GM23248 (cell line): ENCODE measurements around the gene WDFY1. TPM values are rescaled to one million over a fixed set of nuclear protein-coding genes. Genes with fewer than 3 reads are reported as not detected.

Experiments used
- DNase-seq: peaks from one replicate; pipeline ENCODE4 v3.0.0-alpha.2; 2015
- H2AFZ ChIP-seq: fragments of 200-600 bp; sonication (generic); 2 replicates; pipeline ENCODE4 v1.6.1; 2016; ENCODE audit warnings: antibody characterized with exemption
- H3F3A ChIP-seq: fragments of 200-600 bp; sonication (generic); 2 replicates; pipeline ENCODE4 v1.6.1; 2016; ENCODE audit warnings: mild to moderate bottlenecking, antibody characterized with exemption, mixed run types; ENCODE audit not compliant: insufficient read depth
- H3K27ac ChIP-seq: fragments of 200-600 bp; sonication (generic); 2 replicates; pipeline ENCODE4 v1.5.1; 2016; ENCODE audit warnings: mild to moderate bottlenecking
- H3K27me3 ChIP-seq: fragments of 200-600 bp; sonication (generic); replicated peaks from 2 replicates; pipeline ENCODE4 v1.6.1; 2016; ENCODE audit warnings: mild to moderate bottlenecking; ENCODE audit not compliant: insufficient read depth
- H3K36me3 ChIP-seq: fragments of 200-600 bp; sonication (generic); 2 replicates; pipeline ENCODE4 v1.6.1; 2016; ENCODE audit warnings: low read depth, mild to moderate bottlenecking
- H3K4me1 ChIP-seq: fragments of 200-600 bp; sonication (generic); 2 replicates; pipeline ENCODE4 v1.6.1; 2016; ENCODE audit warnings: mild to moderate bottlenecking; ENCODE audit not compliant: insufficient read depth
- H3K4me2 ChIP-seq: fragments of 200-600 bp; sonication (generic); one replicate; pipeline ENCODE4 v1.6.1; 2016; ENCODE audit warnings: mild to moderate bottlenecking; ENCODE audit not compliant: unreplicated experiment
- H3K4me3 ChIP-seq: fragments of 200-600 bp; sonication (generic); 2 replicates; pipeline ENCODE4 v1.5.1; 2016; ENCODE audit warnings: mild to moderate bottlenecking
- H3K79me2 ChIP-seq: fragments of 200-600 bp; sonication (generic); 2 replicates; pipeline ENCODE4 v1.6.1; 2016; ENCODE audit warnings: mild to moderate bottlenecking; ENCODE audit not compliant: insufficient read depth
- H3K9ac ChIP-seq: fragments of 200-600 bp; sonication (generic); 2 replicates; pipeline ENCODE4 v1.6.1; 2016; ENCODE audit warnings: mild to moderate bottlenecking
- H3K9me2 ChIP-seq: fragments of 200-600 bp; sonication (generic); 2 replicates; pipeline ENCODE4 v1.6.1; 2016; ENCODE audit warnings: mixed run types, mild to moderate bottlenecking, moderate library complexity; ENCODE audit not compliant: insufficient read depth
- H3K9me3 ChIP-seq: fragments of 200-600 bp; sonication (generic); one replicate; pipeline ENCODE4 v1.6.1; 2017; ENCODE audit warnings: low read depth
- H4K20me1 ChIP-seq: fragments of 200-600 bp; sonication (generic); 2 replicates; pipeline ENCODE4 v1.6.0; 2016; ENCODE audit not compliant: insufficient read depth
- EZH2 ChIP-seq: fragments of 200-600 bp; sonication (generic); IDR thresholded peaks from 2 replicates; pipeline ENCODE4 v1.6.1; 2018; ENCODE audit warnings: antibody characterized with exemption, mild to moderate bottlenecking; ENCODE audit not compliant: insufficient read depth, poor library complexity, severe bottlenecking
- EZH2phosphoT487 ChIP-seq: fragments of 200-600 bp; sonication (generic); IDR thresholded peaks from 2 replicates; pipeline ENCODE4 v1.6.1; 2018; ENCODE audit warnings: antibody characterized with exemption, moderate library complexity, mild to moderate bottlenecking, low read depth; ENCODE audit not compliant: insufficient read depth
- WGBS, 2 experiments: methylation state at CpG; one replicate each; pipeline ENCODE4 v1.1.6; 2015 to 2017; ENCODE audit warnings: low lambda C conversion rate in 2 of 2, low coverage in 1 of 2; ENCODE audit errors: missing lambda C conversion rate in 2 of 2; 5-methylcytosine and 5-hydroxymethylcytosine counted together
- in situ Hi-C: fragments of 300-500 bp; cut with MboI; formaldehyde crosslinking; loops from 2 replicates; pipeline ENCODE4 v1.15.0; 2020
- polyA plus RNA-seq: library from polyadenylated mRNA; unstranded; fragments of >200 nt; fragmentation: Nextera tagmentation; extraction: Ambion mirVana; gene quantifications from 2 replicates; pipeline ENCODE4 v1.2.1, GENCODE V29; 2016
- total RNA-seq: library from RNA; depleted of rRNA; stranded (reverse); fragments of >200 nt; shearing (Covaris generic); gene quantifications from 2 replicates; pipeline ENCODE4 v1.2.3, GENCODE V29; 2014

Gene WDFY1
- total and polyA plus RNA-seq, 2 experiments from 2014 or later: 65.1 to 81.2 TPM

GRCh38 chr2:223915071-223915470, 30.1 kb downstream of the WDFY1 start:
- no peak overlapping the region for H3K27ac ChIP-seq
- no peak overlapping the region for H2AFZ ChIP-seq
- 85 to 91% methylated on average over 3 of the region's 3 CpGs for WGBS, 2 experiments
- no peaks in the 10 kb centered on the region for H3K9me2 ChIP-seq
- H3K27me3 ChIP-seq: no peaks in the 10 kb centered on the region
- H3F3A ChIP-seq: no peaks in the 10 kb centered on the region
- H3K4me3 ChIP-seq: no peak overlapping the region
- peaks cover 93% of the 10 kb centered on the region for H3K79me2 ChIP-seq
- H3K9ac ChIP-seq: no peak overlapping the region
- no peaks in the 10 kb centered on the region; the same call in 1 of the 2 replicates for H4K20me1 ChIP-seq
- H3K9me3 ChIP-seq: no peaks in the 10 kb centered on the region
- TF ChIP-seq EZH2phosphoT487 (no peak), EZH2 (no peak)
- in situ Hi-C loops: no loop called here
- H3K36me3 ChIP-seq: peaks cover 23% of the 10 kb centered on the region
- no peak for DNase-seq
- no peak overlapping the region for H3K4me2 ChIP-seq
- no peaks in the 10 kb centered on the region for H3K4me1 ChIP-seq

- no peak overlapping the region for H3K27ac ChIP-seq
- no peaks in the 10 kb centered on the region for H3F3A ChIP-seq
- H3K4me1 ChIP-seq: no peaks in the 10 kb centered on the region
- H3K27me3 ChIP-seq: no peaks in the 10 kb centered on the region
- H3K9ac ChIP-seq: no peak overlapping the region
- no peak overlapping the region for H3K4me3 ChIP-seq
- H3K9me2 ChIP-seq: no peaks in the 10 kb centered on the region
- H2AFZ ChIP-seq: no peak overlapping the region
- H3K4me2 ChIP-seq: no peak overlapping the region
- peaks cover 23% of the 10 kb centered on the region for H3K36me3 ChIP-seq
- no peaks in the 10 kb centered on the region for H3K9me3 ChIP-seq
- in situ Hi-C loops: no loop called here
- H3K79me2 ChIP-seq: peaks cover 93% of the 10 kb centered on the region
- TF ChIP-seq EZH2 (no peak), EZH2phosphoT487 (no peak)
- no peak for DNase-seq
- H4K20me1 ChIP-seq: no peaks in the 10 kb centered on the region
Observed at GRCh38 chr2:223914324-223914723, 30.8 kb downstream of the WDFY1 start.

GRCh38 chr2:223909001-223909741, 36.0 kb downstream of the WDFY1 start:
- Histone ChIP-seq H3K9me2 (no peaks in the 10 kb centered on the region), H3F3A (no peaks in the 10 kb centered on the region), H3K36me3 (peaks cover 18% of the 10 kb centered on the region), H3K4me2 (no peak overlapping the region), H3K9ac (no peak overlapping the region), H3K9me3 (no peaks in the 10 kb centered on the region), H3K4me3 (no peak overlapping the region), H3K79me2 (peaks cover 89% of the 10 kb centered on the region), H4K20me1 (no peaks in the 10 kb centered on the region), H3K27me3 (no peaks in the 10 kb centered on the region), H3K4me1 (no peaks in the 10 kb centered on the region), H2AFZ (no peak overlapping the region), H3K27ac (no peak overlapping the region)
- TF ChIP-seq EZH2phosphoT487: no peak
- TF ChIP-seq EZH2: no peak
- WGBS, 2 experiments: 58 to 66% methylated on average over 7 of the region's 7 CpGs
- in situ Hi-C loops: no loop called here
- DNase-seq: no peak

GRCh38 chr2:223908304-223908998, 36.7 kb downstream of the WDFY1 start:
- no peak overlapping the region for H3K4me3 ChIP-seq
- no peak overlapping the region for H3K27ac ChIP-seq
- H3K4me2 ChIP-seq: no peak overlapping the region
- no peak overlapping the region for H2AFZ ChIP-seq
- H3K9ac ChIP-seq: no peak overlapping the region
- no peaks in the 10 kb centered on the region for H3K9me3 ChIP-seq
- no peaks in the 10 kb centered on the region for H3K9me2 ChIP-seq
- no peaks in the 10 kb centered on the region for H3K27me3 ChIP-seq
- TF ChIP-seq EZH2phosphoT487 (no peak), EZH2 (no peak)
- no peaks in the 10 kb centered on the region for H4K20me1 ChIP-seq
- no peaks in the 10 kb centered on the region for H3F3A ChIP-seq
- H3K79me2 ChIP-seq: peaks cover 87% of the 10 kb centered on the region
- DNase-seq: no peak
- in situ Hi-C loops: no loop called here
- peaks cover 21% of the 10 kb centered on the region for H3K36me3 ChIP-seq
- H3K4me1 ChIP-seq: no peaks in the 10 kb centered on the region
- 87 to 93% methylated on average over 8 of the region's 8 CpGs for WGBS, 2 experiments
